ENCODE results near the gene MAPK1. TPM values are rescaled to one million over a fixed set of nuclear protein-coding genes. Genes with fewer than 3 reads are reported as not detected.

MAPK1 gene
- total and polyA plus RNA-seq, 9 of the 15 experiments (the other 6 are each of a cell fraction or from before 2014, with no cell fraction given), result 46.3 to 575 (median 283) TPM

DNA sequence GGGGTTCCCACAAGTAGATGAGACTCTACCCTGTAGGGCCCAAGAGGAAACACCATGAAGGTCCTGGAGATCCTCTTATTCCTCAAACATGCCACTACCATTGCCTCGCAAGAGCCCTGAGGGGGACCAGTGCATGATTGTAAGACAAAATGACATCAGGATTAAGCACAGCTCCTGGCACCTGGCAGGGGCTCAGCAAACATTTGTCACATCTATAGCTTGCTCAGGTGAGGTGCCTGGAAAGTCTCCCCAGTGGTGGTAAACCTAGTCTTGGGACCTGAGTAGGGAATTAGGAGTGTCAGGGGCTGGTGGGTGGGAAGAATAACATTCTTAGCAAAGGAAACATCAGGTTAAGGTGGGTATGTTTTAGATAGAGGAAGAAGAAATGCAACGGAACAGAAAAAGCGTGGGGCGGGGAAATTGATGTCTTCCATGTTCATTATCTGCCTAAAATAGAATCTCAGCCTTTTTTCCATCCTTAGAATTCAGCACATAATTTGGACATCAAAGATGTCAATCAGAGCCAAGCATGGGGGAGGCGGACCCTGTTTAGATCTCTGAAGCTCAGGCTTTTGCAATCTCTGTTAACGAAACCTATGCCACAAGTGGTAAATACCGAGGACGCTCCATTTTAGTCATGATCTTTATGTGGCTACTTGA is 132.8 kb downstream of the MAPK1 start (continued):
- TF ChIP-seq ZMIZ1 (IDR thresholded peaks at IDR 0.05; ENCODE audit: low read depth in 2 of 2, low read length in 2 of 2), result peak in 1 of 2 experiments; percentile 11; a peak in 1 of 4 replicates
- TF ChIP-seq MYNN (IDR thresholded peaks at IDR 0.05), result no peak
- TF ChIP-seq MYNN (CRISPR knock-in tag; IDR thresholded peaks at IDR 0.05), result no peak
- peak; percentile 40 for TF ChIP-seq ZFP36 (IDR thresholded peaks at IDR 0.05; ENCODE audit: low read depth, low read length, partially characterized antibody)
- TF ChIP-seq CBX2 (IDR thresholded peaks at IDR 0.05; ENCODE audit: insufficient read depth, low read length, poor library complexity, severe bottlenecking), result peak; percentile 77
- TF ChIP-seq ZNF274 (IDR thresholded peaks at IDR 0.05; ENCODE audit: borderline replicate concordance, low read depth, low read length), result peak; percentile 61; the same call in 1 of the 2 replicates
- TF ChIP-seq MTA2 (IDR thresholded peaks at IDR 0.05; ENCODE audit: low read depth), result no peak
- peak; percentile 35 for TF ChIP-seq KDM5B (IDR thresholded peaks at IDR 0.05; ENCODE audit: insufficient replicate concordance, low read depth, low read length)
- TF ChIP-seq SNRNP70 (optimal IDR thresholded peaks at IDR 0.05; ENCODE audit: low read depth, low read length), result peak; percentile 53
- no peak for TF ChIP-seq ZBTB7A (IDR thresholded peaks at IDR 0.05; ENCODE audit: borderline replicate concordance, control insufficient read depth, low read depth, low read length)
